GM12801 (cell line): ENCODE data around the gene SDHC.

Source experiments
- CTCF ChIP-seq: IDR thresholded peaks from one replicate; pipeline ENCODE4 v1.5.1; 2011; ENCODE audit warnings: control low read depth; ENCODE audit not compliant: insufficient read length; ENCODE audit errors: extremely low read depth

Gene SDHC

GRCh38 chr1:161314201-161314981 lies at the start of gene SDHC:
Gene SDHC (plus strand): TSS chr1:161314381. CDS start chr1:161314406, 25 bp downstream.
- TF ChIP-seq CTCF = no peak

GRCh38 chr1:161265305-161265704 lies 48.9 kb upstream of the SDHC start:
- TF ChIP-seq CTCF = no peak

GRCh38 chr1:161266202-161266601 lies 48.0 kb upstream of the SDHC start:
- TF ChIP-seq CTCF = no peak

GRCh38 chr1:161266836-161267235 lies 47.3 kb upstream of the SDHC start:
- TF ChIP-seq CTCF = no peak

GRCh38 chr1:161267321-161267720 lies 46.9 kb upstream of the SDHC start:
- TF ChIP-seq CTCF = no peak

- TF ChIP-seq CTCF = no peak
Measured at GRCh38 chr1:161273402-161273801, 40.8 kb upstream of the SDHC start.

- no peak for TF ChIP-seq CTCF
Measured at GRCh38 chr1:161274874-161275273, 39.3 kb upstream of the SDHC start.
